H1 (cell line): ENCODE results near the gene ADAT3. TPM values are rescaled to one million over a fixed set of nuclear protein-coding genes. Genes with fewer than 3 reads are reported as not detected.

Source experiments
- CBX5 ChIP-seq: fragments of 300-800, 300-1000 bp; sonication (generic); IDR thresholded peaks from 2 replicates; pipeline ENCODE4 v1.7.1; 2016; ENCODE audit warnings: antibody characterized with exemption, low read length, low read depth
- CHD7 ChIP-seq: fragments of 300-600 bp; sonication (generic); IDR thresholded peaks from 2 replicates; pipeline ENCODE4 v1.7.1; 2012; ENCODE audit warnings: low read length, moderate library complexity, mild to moderate bottlenecking, inconsistent platforms; ENCODE audit not compliant: insufficient replicate concordance
- GABPA ChIP-seq: IDR thresholded peaks from 2 replicates; pipeline ENCODE4 v1.6.1; 2011; ENCODE audit warnings: mild to moderate bottlenecking, low read length, moderate library complexity, borderline replicate concordance; ENCODE audit not compliant: insufficient read depth
- MAX ChIP-seq: IDR thresholded peaks from 2 replicates; pipeline ENCODE4 v1.6.1; 2012; ENCODE audit warnings: inconsistent platforms
- POLR2AphosphoS5 ChIP-seq: IDR thresholded peaks from 2 replicates; pipeline ENCODE4 v1.6.1; 2011; ENCODE audit warnings: low read depth, low read length
- RNF2 ChIP-seq: fragments of 200-900, 300-1000 bp; sonication (generic); IDR thresholded peaks from 2 replicates; pipeline ENCODE4 v1.7.1; 2016; ENCODE audit warnings: borderline replicate concordance, low read depth, mild to moderate bottlenecking, antibody characterized with exemption, low read length; ENCODE audit not compliant: poor library complexity, severe bottlenecking; ENCODE audit errors: missing control alignments
- SP4 ChIP-seq: IDR thresholded peaks from 2 replicates; pipeline ENCODE4 v1.6.1; 2012; ENCODE audit warnings: low read length, inconsistent platforms
- TAF1 ChIP-seq: IDR thresholded peaks from 2 replicates; pipeline ENCODE4 v1.6.1; 2011; ENCODE audit warnings: mild to moderate bottlenecking, low read depth, low read length
- polyA plus RNA-seq, 7 experiments: library from polyadenylated mRNA; depleted of rRNA in 3 of 7; stranded (reverse) in 5 of 7; unstranded in 2 of 7; fragments of >200 nt in 5 of 7; fragments of 200-250 nt in 2 of 7; gene quantifications; 1 replicate in 5 of 7; 2 replicates in 1 of 7; 4 replicates in 1 of 7; pipeline versions ENCODE4 v1.2.1 to v1.2.3, GENCODE V29; 2011 to 2013; ENCODE audit warnings: missing spikeins in 2 of 7, mixed read lengths in 2 of 7
- total RNA-seq: library from RNA; stranded (reverse); fragmentation: NEBNext Ultra II Directional; extraction: Animal tissue kit (Norgen Biotek cat#: 25700); gene quantifications from 2 replicates; pipeline ENCODE4 v1.2.1, GENCODE V29; 2021
- TF ChIP-seq, protein P1 (sequence below): IDR thresholded peaks from 2 replicates; pipeline ENCODE4 v1.6.1; 2011; ENCODE audit warnings: low read depth, mild to moderate bottlenecking, low read length; ENCODE audit not compliant: insufficient read depth

Gene ADAT3
- total and polyA plus RNA-seq, 2 of the 8 experiments (the other 6 are each of a cell fraction or from before 2014, with no cell fraction given) = 5.4 to 10.8 TPM

DNA sequence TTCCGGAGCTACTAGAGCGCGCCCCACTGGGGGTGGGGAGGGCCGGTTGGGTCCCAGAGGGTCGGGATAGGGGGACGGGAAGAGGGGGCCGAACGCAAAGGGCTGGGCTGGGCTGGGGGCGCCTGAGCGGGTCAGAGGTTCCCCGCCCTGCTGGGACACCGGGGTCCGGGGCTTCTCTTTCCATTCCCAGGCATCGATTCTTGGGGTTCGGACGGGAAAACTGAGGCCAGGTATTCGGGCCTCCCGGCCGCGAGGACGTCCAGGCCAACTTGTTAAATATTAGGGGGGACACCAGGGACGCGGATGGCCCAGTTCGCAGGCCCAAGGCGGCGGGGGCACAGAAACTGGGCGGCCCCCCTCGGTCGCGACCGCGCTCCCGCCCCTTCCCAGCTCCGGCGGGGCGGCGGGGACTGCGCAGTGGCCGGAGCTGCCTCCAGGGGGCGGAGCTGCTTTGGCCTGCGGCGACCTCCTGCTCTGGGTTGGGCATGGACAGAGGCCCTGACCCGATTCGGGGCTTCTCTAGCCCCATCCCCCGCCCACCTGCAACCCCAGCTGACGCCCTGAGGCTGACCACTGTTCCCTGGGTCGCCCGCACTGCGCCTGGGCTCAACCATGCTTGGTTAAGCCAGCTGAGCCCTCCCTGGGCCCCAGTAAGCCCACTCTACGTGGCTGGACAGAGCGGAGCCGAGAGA lies 40.6 kb upstream of the ADAT3 start (continued):
- TF ChIP-seq CHD7 (no peak), MAX (peak; percentile 67), CBX5 (no peak), RNF2 (no peak), GABPA (peak; percentile 49; the same call in 1 of the 2 replicates), SP4 (0 out of 2 replicates have a peak, but pooled peaks have one; percentile 35), POLR2AphosphoS5 (peak; percentile 46; the same call in 1 of the 2 replicates), TAF1 (peak; percentile 52; the same call in 1 of the 2 replicates)
- TF ChIP-seq, protein P1, sequence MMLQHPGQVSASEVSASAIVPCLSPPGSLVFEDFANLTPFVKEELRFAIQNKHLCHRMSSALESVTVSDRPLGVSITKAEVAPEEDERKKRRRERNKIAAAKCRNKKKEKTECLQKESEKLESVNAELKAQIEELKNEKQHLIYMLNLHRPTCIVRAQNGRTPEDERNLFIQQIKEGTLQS = no peak
